ENCODE results near the gene CBLN3. TPM values are rescaled to one million over a fixed set of nuclear protein-coding genes. Genes with fewer than 3 reads are reported as not detected.

CBLN3 gene
- total and polyA plus RNA-seq, 9 of the 15 experiments (the other 6 are each of a cell fraction or from before 2014, with no cell fraction given): 0.05 to 0.59 (median 0.26) TPM; not detected in 1

GRCh38 chr14:24442240-24443052 is 13.0 kb upstream of the CBLN3 start, which contains the start of gene SDR39U1 (continued):
- TF ChIP-seq MAX (CRISPR knock-in tag; IDR thresholded peaks at IDR 0.05): peak; percentile 38; the same call in 1 of the 2 replicates
- TF ChIP-seq SIX5 (IDR thresholded peaks at IDR 0.05; ENCODE audit: borderline replicate concordance in 1 of 2, insufficient read depth in 1 of 2, low read depth in 1 of 2, low read length in 2 of 2): 0 out of 4 replicates have a peak, but pooled peaks of 1 of the 2 experiments have one; percentile 20
- peak; percentile 13; the same call in 1 of the 2 replicates for TF ChIP-seq ZNF263 (CRISPR knock-in tag; IDR thresholded peaks at IDR 0.05; ENCODE audit: borderline replicate concordance)
- TF ChIP-seq MXD1 (CRISPR knock-in tag; IDR thresholded peaks at IDR 0.05; ENCODE audit: borderline replicate concordance, poor library complexity, severe bottlenecking): no peak
- TF ChIP-seq CHD2 (IDR thresholded peaks at IDR 0.05; ENCODE audit: low read depth, low read length): 0 out of 2 replicates have a peak, but pooled peaks have one; percentile 6
- TF ChIP-seq EP400 (IDR thresholded peaks at IDR 0.05): peak; percentile 85
- TF ChIP-seq SIN3A (IDR thresholded peaks at IDR 0.05; ENCODE audit: borderline replicate concordance in 2 of 2, control insufficient read depth in 1 of 2, low read depth in 2 of 2, low read length in 2 of 2): peak in 1 of 2 experiments; percentile 38; a peak in 2 of 4 replicates
- no peak for TF ChIP-seq ZBTB33 (CRISPR knock-in tag; IDR thresholded peaks at IDR 0.05)
- peak; percentile 68 for TF ChIP-seq SETDB1 (IDR thresholded peaks at IDR 0.05; ENCODE audit: low read length)
- peak; percentile 93 for TF ChIP-seq NCOA1 (IDR thresholded peaks at IDR 0.05; ENCODE audit: low read depth)
- peak; percentile 73 for TF ChIP-seq PCBP1 (IDR thresholded peaks at IDR 0.05; ENCODE audit: low read depth, low read length, poor library complexity, severe bottlenecking)
- TF ChIP-seq KLF10 (CRISPR knock-in tag; IDR thresholded peaks at IDR 0.05): no peak
- TF ChIP-seq ZNF431 (CRISPR knock-in tag; IDR thresholded peaks at IDR 0.05): no peak
- TF ChIP-seq MLLT1 (IDR thresholded peaks at IDR 0.05): peak in 1 of 2 experiments; percentile 8; a peak in 1 of 4 replicates
- peak; percentile 83 for TF ChIP-seq MTA1 (IDR thresholded peaks at IDR 0.05; ENCODE audit: borderline replicate concordance)
- TF ChIP-seq ZNF253 (CRISPR knock-in tag; conservative IDR thresholded peaks at IDR 0.05): no peak
- TF ChIP-seq TAF7 (tag; IDR thresholded peaks at IDR 0.05): peak; percentile 57
- TF ChIP-seq MYC (IDR thresholded peaks at IDR 0.05; ENCODE audit: low read depth, low read length): peak; percentile 73
- TF ChIP-seq MYC (CRISPR knock-in tag; IDR thresholded peaks at IDR 0.05; ENCODE audit: borderline replicate concordance, low read depth): peak; percentile 57; the same call in 1 of the 2 replicates
- peak; percentile 93 for TF ChIP-seq PHF20 (IDR thresholded peaks at IDR 0.05; ENCODE audit: partially characterized antibody)
- TF ChIP-seq L3MBTL2 (IDR thresholded peaks at IDR 0.05): peak; percentile 56; the same call in 1 of the 2 replicates
